Suprapubic skin (tissue), 4 donors: ENCODE data around the gene C21orf58. TPM values are rescaled to one million over a fixed set of nuclear protein-coding genes. Genes with fewer than 3 reads are reported as not detected.

Experiments
- DNase-seq, 2 donors: peaks; one replicate each; pipeline ENCODE4 v3.0.0-alpha.2; 2019; ENCODE audit warnings: low spot score in 2 of 2
- H3K27ac ChIP-seq: fragments of 200-600 bp; sonication (generic); one replicate; pipeline ENCODE4 v1.5.1; 2019
- H3K27me3 ChIP-seq: fragments of 200-600 bp; sonication (generic); one replicate; pipeline ENCODE4 v1.5.1; 2019
- H3K36me3 ChIP-seq: fragments of 200-600 bp; sonication (generic); one replicate; pipeline ENCODE4 v1.5.1; 2019
- H3K4me1 ChIP-seq: fragments of 200-600 bp; sonication (generic); one replicate; pipeline ENCODE4 v1.5.1; 2019
- H3K4me3 ChIP-seq: fragments of 200-600 bp; sonication (generic); one replicate; pipeline ENCODE4 v1.5.1; 2019; ENCODE audit warnings: mild to moderate bottlenecking
- H3K9me3 ChIP-seq: fragments of 200-600 bp; sonication (generic); one replicate; pipeline ENCODE4 v1.5.1; 2019
- EP300 ChIP-seq: sonication (generic); formaldehyde crosslinking; IDR thresholded peaks from one replicate; pipeline ENCODE4 v1.6.1; 2017; ENCODE audit warnings: antibody characterized with exemption
- POLR2A ChIP-seq, 2 donors: fragments of 450-650 bp; IDR thresholded peaks; one replicate each; pipeline ENCODE4 v1.6.1; 2017; ENCODE audit warnings: antibody characterized with exemption in 2 of 2, mild to moderate bottlenecking in 2 of 2, moderate library complexity in 2 of 2
- POLR2AphosphoS5 ChIP-seq, 3 donors: sonication (generic); formaldehyde crosslinking; IDR thresholded peaks; one replicate each; pipeline ENCODE4 v1.6.1; 2017; ENCODE audit warnings: antibody characterized with exemption in 3 of 3
- WGBS: methylation state at CpG from one replicate; pipeline ENCODE4 v1.1.5; 2018; 5-methylcytosine and 5-hydroxymethylcytosine counted together
- total RNA-seq, 4 donors: library from RNA; depleted of rRNA; stranded (reverse); fragments of >200 nt; gene quantifications; one replicate each; pipeline ENCODE4 v1.1.0, GENCODE V29; 2016
- TF ChIP-seq, protein P1 (sequence below), 2 donors: fragments of 200-600 bp in 1 of 2; fragments of 450-650 bp in 1 of 2; sonication (generic) in 1 of 2; IDR thresholded peaks; one replicate each; pipeline ENCODE4 v1.5.1; 2016 to 2019; ENCODE audit warnings: antibody characterized with exemption in 2 of 2, mild to moderate bottlenecking in 1 of 2, moderate library complexity in 1 of 2

The C21orf58 gene
- total RNA-seq, 4 donors from 2014 or later = 0.73 to 9.7 (median 3.5) TPM

DNA sequence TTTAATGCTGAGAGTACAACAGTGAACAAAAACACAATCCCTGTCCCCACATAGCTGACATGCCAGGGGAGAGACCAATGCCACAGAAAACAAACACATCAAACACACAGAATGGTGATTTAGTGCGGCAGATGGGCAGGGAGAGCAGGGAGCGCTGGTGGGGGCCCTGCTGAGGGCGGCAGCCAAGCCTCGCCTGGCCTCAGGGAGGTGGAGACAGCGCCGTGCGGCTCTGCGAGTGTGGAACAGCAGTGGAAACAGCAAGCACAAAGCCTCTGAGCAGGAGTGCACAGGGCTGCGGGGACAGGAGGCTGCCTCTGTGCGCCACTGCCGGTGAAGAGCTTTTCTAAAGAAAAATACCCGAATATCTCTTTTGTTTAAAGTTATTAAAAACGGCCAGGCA lies 55.3 kb downstream of the C21orf58 start:
- no peak for TF ChIP-seq POLR2AphosphoS5 (IDR thresholded peaks at IDR 0.05)
- TF ChIP-seq EP300 = no peak
- no peak for TF ChIP-seq POLR2A (IDR thresholded peaks at IDR 0.05)
- TF ChIP-seq, protein P1, sequence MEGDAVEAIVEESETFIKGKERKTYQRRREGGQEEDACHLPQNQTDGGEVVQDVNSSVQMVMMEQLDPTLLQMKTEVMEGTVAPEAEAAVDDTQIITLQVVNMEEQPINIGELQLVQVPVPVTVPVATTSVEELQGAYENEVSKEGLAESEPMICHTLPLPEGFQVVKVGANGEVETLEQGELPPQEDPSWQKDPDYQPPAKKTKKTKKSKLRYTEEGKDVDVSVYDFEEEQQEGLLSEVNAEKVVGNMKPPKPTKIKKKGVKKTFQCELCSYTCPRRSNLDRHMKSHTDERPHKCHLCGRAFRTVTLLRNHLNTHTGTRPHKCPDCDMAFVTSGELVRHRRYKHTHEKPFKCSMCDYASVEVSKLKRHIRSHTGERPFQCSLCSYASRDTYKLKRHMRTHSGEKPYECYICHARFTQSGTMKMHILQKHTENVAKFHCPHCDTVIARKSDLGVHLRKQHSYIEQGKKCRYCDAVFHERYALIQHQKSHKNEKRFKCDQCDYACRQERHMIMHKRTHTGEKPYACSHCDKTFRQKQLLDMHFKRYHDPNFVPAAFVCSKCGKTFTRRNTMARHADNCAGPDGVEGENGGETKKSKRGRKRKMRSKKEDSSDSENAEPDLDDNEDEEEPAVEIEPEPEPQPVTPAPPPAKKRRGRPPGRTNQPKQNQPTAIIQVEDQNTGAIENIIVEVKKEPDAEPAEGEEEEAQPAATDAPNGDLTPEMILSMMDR (IDR thresholded peaks at IDR 0.05) = no peak

DNA sequence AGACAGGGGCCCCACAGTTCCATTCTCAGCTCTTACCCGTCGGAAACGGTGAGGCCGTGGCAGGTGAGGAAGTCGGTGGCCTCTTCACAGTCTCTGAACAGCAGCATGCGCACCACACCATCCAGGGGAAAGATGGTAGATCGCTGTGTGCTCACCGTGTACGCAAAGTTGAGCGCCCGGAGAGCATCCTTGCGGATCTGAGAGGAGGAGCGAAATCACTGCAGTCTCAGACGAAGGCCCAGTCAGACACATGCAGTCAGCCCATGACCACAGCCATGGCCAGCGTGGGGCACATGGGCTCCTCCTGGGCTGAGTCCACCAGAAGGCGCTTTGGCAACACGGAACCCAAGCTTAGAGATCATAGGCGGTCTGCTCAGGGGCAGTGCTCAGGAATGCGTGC lies 56.7 kb downstream of the C21orf58 start:
- TF ChIP-seq, protein P1 (IDR thresholded peaks at IDR 0.05) = no peak
- TF ChIP-seq POLR2AphosphoS5 (IDR thresholded peaks at IDR 0.05) = no peak
- no peaks in the 10 kb centered on the region for H3K27me3 ChIP-seq
- no peak overlapping the region for H3K27ac ChIP-seq
- peaks cover 97% of the 10 kb centered on the region for H3K36me3 ChIP-seq
- no peaks in the 10 kb centered on the region for H3K4me1 ChIP-seq
- no peak overlapping the region for H3K4me3 ChIP-seq
- DNase-seq = no peak
- no peaks in the 10 kb centered on the region for H3K9me3 ChIP-seq
- WGBS = 95% methylated on average over 19 of the region's 19 CpGs

More for the DNA sequence above, 55.3 kb downstream of the C21orf58 start:
- Histone ChIP-seq H3K4me3 (no peak overlapping the region), H3K4me1 (no peaks in the 10 kb centered on the region), H3K9me3 (no peaks in the 10 kb centered on the region), H3K36me3 (peaks cover 100% of the 10 kb centered on the region), H3K27me3 (no peaks in the 10 kb centered on the region), H3K27ac (no peak overlapping the region)
- DNase-seq = no peak
- WGBS = 92% methylated on average over 13 of the region's 13 CpGs

DNA sequence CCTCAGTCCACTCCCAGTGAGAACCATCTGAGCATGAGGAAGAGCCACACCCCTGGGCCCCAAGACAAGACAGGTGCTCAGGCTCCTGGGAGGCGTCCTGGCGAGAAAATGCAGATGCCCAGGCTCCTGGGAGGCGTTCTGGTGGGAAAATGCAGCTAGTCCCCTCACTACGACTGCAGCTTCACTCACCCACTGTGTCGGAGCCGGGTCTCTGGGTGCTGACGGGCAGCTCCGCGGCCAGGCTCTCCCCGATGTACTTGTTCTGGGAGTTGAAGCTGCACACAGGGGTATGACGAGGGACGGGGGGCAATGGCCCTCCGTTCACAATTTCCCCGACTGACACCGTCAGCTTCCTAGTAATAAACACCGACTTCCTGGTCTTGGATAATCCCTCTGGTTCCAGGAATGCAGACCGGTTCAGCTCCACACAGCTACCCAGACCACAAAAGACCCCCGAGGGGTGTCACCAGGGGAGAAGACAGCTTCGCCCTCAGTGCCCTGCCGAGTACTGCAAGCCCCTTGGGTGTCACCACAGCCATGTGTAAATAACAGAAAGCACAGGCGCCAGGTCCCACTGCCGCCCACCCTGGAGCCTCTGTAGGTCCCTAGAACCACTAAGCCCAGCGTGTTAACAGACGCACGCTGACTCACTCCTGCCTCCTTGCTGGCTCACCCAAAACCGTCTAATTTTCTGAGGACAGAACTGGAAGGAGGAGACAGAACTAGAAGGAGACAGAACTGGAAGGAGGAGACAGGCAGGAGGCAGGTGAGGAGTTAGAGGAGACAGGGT lies 57.7 kb downstream of the C21orf58 start:
- Histone ChIP-seq H3K4me1 (no peaks in the 10 kb centered on the region), H3K36me3 (peaks cover 97% of the 10 kb centered on the region), H3K27me3 (no peaks in the 10 kb centered on the region), H3K9me3 (no peaks in the 10 kb centered on the region), H3K4me3 (no peak overlapping the region), H3K27ac (no peak overlapping the region)
- 88% methylated on average over 26 of the region's 26 CpGs for WGBS
- no peak for DNase-seq
- no peak for TF ChIP-seq POLR2A (IDR thresholded peaks at IDR 0.05)
- no peak for TF ChIP-seq EP300
- TF ChIP-seq, protein P1 (IDR thresholded peaks at IDR 0.05) = no peak
- TF ChIP-seq POLR2AphosphoS5 (IDR thresholded peaks at IDR 0.05) = no peak

- Histone ChIP-seq H3K9me3 (no peaks in the 10 kb centered on the region), H3K4me3 (no peak overlapping the region), H3K27ac (no peak overlapping the region), H3K27me3 (no peaks in the 10 kb centered on the region), H3K36me3 (peaks cover 97% of the 10 kb centered on the region), H3K4me1 (no peaks in the 10 kb centered on the region)
- no CpG with 5 or more reads among the region's 13 CpGs for whole genome bisulfite sequencing
- no peak for DNase-seq
- TF ChIP-seq, protein P1 (IDR thresholded peaks at IDR 0.05) = no peak
- TF ChIP-seq EP300 (no peak), POLR2AphosphoS5 (IDR thresholded peaks at IDR 0.05) (no peak), POLR2A (IDR thresholded peaks at IDR 0.05) (no peak)
Measured at GRCh38 chr21:46264690-46265144, 59.0 kb downstream of the C21orf58 start.

GRCh38 chr21:46264046-46264689 lies 59.5 kb downstream of the C21orf58 start:
- Histone ChIP-seq H3K9me3 (no peaks in the 10 kb centered on the region), H3K27me3 (no peaks in the 10 kb centered on the region), H3K4me3 (no peak overlapping the region), H3K27ac (no peak overlapping the region), H3K4me1 (no peaks in the 10 kb centered on the region), H3K36me3 (peaks cover 97% of the 10 kb centered on the region)
- no peak for TF ChIP-seq EP300
- TF ChIP-seq, protein P1 (IDR thresholded peaks at IDR 0.05) = no peak
- no peak for TF ChIP-seq POLR2AphosphoS5 (IDR thresholded peaks at IDR 0.05)
- no peak for TF ChIP-seq POLR2A (IDR thresholded peaks at IDR 0.05)
- DNase-seq = no peak
- 96% methylated on average over 19 of the region's 22 CpGs for WGBS
